SHP77 treated with DMSO at 0.1 percent for 48 hours (cell line): ENCODE results near the gene ZNF91.
"Not testable (repeated sequence)": the region's sequence is repeated elsewhere in the genome, so short reads cannot be mapped to it uniquely, and the experiment has no call there.

Experiments used
- DNase-seq: peaks from one replicate; lab custom pipeline; 2025; lab: John Stamatoyannopoulos, UW

Gene ZNF91

GRCh38 chr19:23395041-23395721 is at the start of gene ZNF91:
Gene ZNF91 (minus strand): TSS chr19:23395471. CDS start chr19:23395354, 117 bp downstream.
- DNase-seq, result peak; percentile 94

- DNase-seq, result no peak
Observed at GRCh38 chr19:23440791-23441190, 45.5 kb upstream of the ZNF91 start.

- no peak for DNase-seq
Observed at GRCh38 chr19:23440207-23440606, 44.9 kb upstream of the ZNF91 start.

- DNase-seq, result no peak
Observed at GRCh38 chr19:23439623-23440022, 44.4 kb upstream of the ZNF91 start.

- DNase-seq, result no peak
Observed at GRCh38 chr19:23437901-23438300, 42.6 kb upstream of the ZNF91 start.

- no peak for DNase-seq
Observed at GRCh38 chr19:23436944-23437343, 41.7 kb upstream of the ZNF91 start.

GRCh38 chr19:23436318-23436717 is 41.0 kb upstream of the ZNF91 start:
- no peak for DNase-seq

GRCh38 chr19:23420824-23421223 is 25.6 kb upstream of the ZNF91 start:
- DNase-seq, result no peak

GRCh38 chr19:23419261-23419660 is 24.0 kb upstream of the ZNF91 start:
- not testable (repeated sequence) for DNase-seq

- DNase-seq, result no peak
Observed at GRCh38 chr19:23415561-23416191, 20.4 kb upstream of the ZNF91 start.

GRCh38 chr19:23415034-23415433 is 19.8 kb upstream of the ZNF91 start:
- DNase-seq, result no peak

GRCh38 chr19:23410155-23410554 is 14.9 kb upstream of the ZNF91 start:
- no peak for DNase-seq

GRCh38 chr19:23409392-23410048 is 14.2 kb upstream of the ZNF91 start:
- no peak for DNase-seq

- DNase-seq, result no peak
Observed at GRCh38 chr19:23407616-23408133, 12.4 kb upstream of the ZNF91 start.

GRCh38 chr19:23406721-23407120 is 11.4 kb upstream of the ZNF91 start:
- no peak for DNase-seq

- no peak for DNase-seq
Observed at GRCh38 chr19:23406091-23406490, 10.8 kb upstream of the ZNF91 start.

- DNase-seq, result no peak
Observed at GRCh38 chr19:23404676-23405075, 9.4 kb upstream of the ZNF91 start.

- DNase-seq, result no peak
Observed at GRCh38 chr19:23403581-23404324, 8.5 kb upstream of the ZNF91 start.

- DNase-seq, result no peak
Observed at GRCh38 chr19:23403052-23403451, 7.8 kb upstream of the ZNF91 start.

- no peak for DNase-seq
Observed at GRCh38 chr19:23402388-23402787, 7.1 kb upstream of the ZNF91 start.

- no peak for DNase-seq
Observed at GRCh38 chr19:23401086-23401610, 5.9 kb upstream of the ZNF91 start.

- no peak for DNase-seq
Observed at GRCh38 chr19:23399443-23399842, 4.2 kb upstream of the ZNF91 start.
